Stimulated activated CD8-positive, alpha-beta memory T cell treated with anti-CD3 and anti-CD28 coated beads, Interleukin-4, amount 100 ng/mL, for 4 hours (primary cell): ENCODE results near the gene TMEM19.
"Not testable (repeated sequence)": the region's sequence is repeated elsewhere in the genome, so short reads cannot be mapped to it uniquely, and the experiment has no call there.

Source experiments
- DNase-seq, 2 donors: peaks; one replicate each; pipeline ENCODE4 v3.0.0-alpha.2; 2020; ENCODE audit warnings: low read depth in 2 of 2, low spot score in 1 of 2

The TMEM19 gene

GRCh38 chr12:71664411-71665089 is 21.3 kb upstream of the TMEM19 start:
- DNase-seq: no peak

GRCh38 chr12:71665090-71665463 is 20.8 kb upstream of the TMEM19 start:
- DNase-seq: no peak

- no peak for DNase-seq
These were observed 19.6 kb upstream of the TMEM19 start for GRCh38 chr12:71666259-71666658.

GRCh38 chr12:71671311-71671710 is 14.6 kb upstream of the TMEM19 start:
- no peak for DNase-seq

GRCh38 chr12:71671816-71672215 is 14.1 kb upstream of the TMEM19 start:
- DNase-seq: no peak

- no peak for DNase-seq
These were observed 3.4 kb upstream of the TMEM19 start for GRCh38 chr12:71682466-71682865.

- no peak for DNase-seq
These were observed 2.2 kb upstream of the TMEM19 start for GRCh38 chr12:71683633-71684032.

GRCh38 chr12:71684081-71684480 is 1.8 kb upstream of the TMEM19 start:
- DNase-seq: no peak

GRCh38 chr12:71685312-71685906 is 473 bp upstream of the TMEM19 start:
- DNase-seq: no peak

- no peak for DNase-seq
These were observed 760 bp downstream of the TMEM19 start for GRCh38 chr12:71686658-71687025.

- not testable (repeated sequence) for DNase-seq
These were observed 1.3 kb downstream of the TMEM19 start for GRCh38 chr12:71687172-71687571.

GRCh38 chr12:71688961-71689570 is 3.2 kb downstream of the TMEM19 start:
- DNase-seq: no peak

- no peak for DNase-seq
These were observed 5.7 kb downstream of the TMEM19 start for GRCh38 chr12:71691504-71692129.

GRCh38 chr12:71693126-71693525 is 7.2 kb downstream of the TMEM19 start:
- no peak for DNase-seq

- not testable (repeated sequence) for DNase-seq
These were observed 7.8 kb downstream of the TMEM19 start for GRCh38 chr12:71693651-71694050.

GRCh38 chr12:71694099-71694820 is 8.4 kb downstream of the TMEM19 start:
- DNase-seq: no peak

GRCh38 chr12:71695782-71696181 is 9.9 kb downstream of the TMEM19 start:
- no peak for DNase-seq

- not testable (repeated sequence) for DNase-seq
These were observed 16.3 kb downstream of the TMEM19 start for GRCh38 chr12:71702181-71702580.

- DNase-seq: no peak
These were observed 16.7 kb downstream of the TMEM19 start for GRCh38 chr12:71702590-71702989.

GRCh38 chr12:71703206-71703605 is 17.3 kb downstream of the TMEM19 start:
- DNase-seq: no peak

GRCh38 chr12:71704920-71705319 is 19.0 kb downstream of the TMEM19 start:
- DNase-seq: no peak

GRCh38 chr12:71708658-71709057 is 22.8 kb downstream of the TMEM19 start:
- no peak for DNase-seq
